Liver (tissue), 9 donors: Measurements from ENCODE around the gene RIMKLB. TPM values are rescaled to one million over a fixed set of nuclear protein-coding genes. Genes with fewer than 3 reads are reported as not detected.

Experiments used
- DNase-seq: peaks from one replicate; pipeline ENCODE4 v3.0.0-alpha.2; 2017; ENCODE audit warnings: low spot score
- H3K27ac ChIP-seq, 2 donors: one replicate each; pipeline ENCODE4 v1.7.0; 2013; ENCODE audit warnings: inconsistent platforms in 2 of 2, low read length in 2 of 2, control low read depth in 1 of 2, low read depth in 1 of 2, mild to moderate bottlenecking in 1 of 2
- H3K27me3 ChIP-seq, 4 donors: one replicate each; pipeline versions ENCODE4 v1.6.1 to v1.7.0; 2013; ENCODE audit warnings: low read length in 3 of 4, inconsistent platforms in 1 of 4, mild to moderate bottlenecking in 1 of 4, moderate library complexity in 1 of 4; ENCODE audit not compliant: control insufficient read depth in 4 of 4, insufficient read depth in 4 of 4
- H3K36me3 ChIP-seq, 4 donors: one replicate each; pipeline versions ENCODE4 v1.6.1 to v1.7.0; 2013; ENCODE audit warnings: low read length in 3 of 4, mild to moderate bottlenecking in 3 of 4, low read depth in 1 of 4, moderate library complexity in 1 of 4; ENCODE audit not compliant: control insufficient read depth in 4 of 4, insufficient read depth in 3 of 4
- H3K4me1 ChIP-seq, 4 donors: one replicate each; pipeline versions ENCODE4 v1.6.1 to v1.7.0; 2013; ENCODE audit warnings: low read length in 3 of 4, mild to moderate bottlenecking in 3 of 4, moderate library complexity in 1 of 4; ENCODE audit not compliant: control insufficient read depth in 4 of 4, insufficient read depth in 4 of 4
- H3K4me3 ChIP-seq, 3 donors: one replicate each; pipeline versions ENCODE4 v1.6.1 to v1.7.0; 2013; ENCODE audit warnings: low read length in 3 of 3, control low read depth in 1 of 3, low read depth in 1 of 3, mild to moderate bottlenecking in 1 of 3
- H3K9ac ChIP-seq, 2 donors: one replicate each; pipeline ENCODE4 v1.7.0; 2013; ENCODE audit warnings: low read length in 2 of 2, mild to moderate bottlenecking in 2 of 2, moderate library complexity in 2 of 2, control low read depth in 1 of 2, low read depth in 1 of 2
- H3K9me3 ChIP-seq, 4 donors: one replicate each; pipeline versions ENCODE4 v1.6.1 to v1.7.0; 2013; ENCODE audit warnings: low read length in 3 of 4; ENCODE audit not compliant: control insufficient read depth in 4 of 4
- ATF3 ChIP-seq: IDR thresholded peaks from 2 replicates; pipeline ENCODE4 v1.6.1; 2016; ENCODE audit warnings: antibody characterized with exemption
- CTCF ChIP-seq: fragments of 150-350 bp; IDR thresholded peaks from 2 replicates; pipeline ENCODE4 v1.5.1; 2017; ENCODE audit warnings: improper control_type of control experiment, low read depth, low read length; ENCODE audit not compliant: missing input control
- EGR1 ChIP-seq, 2 donors: IDR thresholded peaks; 2 replicates each; pipeline ENCODE4 v1.6.1; 2016 to 2018; ENCODE audit warnings: antibody characterized with exemption in 2 of 2, low read depth in 2 of 2
- FOXA1 ChIP-seq: IDR thresholded peaks from 2 replicates; pipeline ENCODE4 v1.6.1; 2016; ENCODE audit warnings: antibody characterized with exemption
- FOXA2 ChIP-seq: IDR thresholded peaks from 2 replicates; pipeline ENCODE4 v1.6.1; 2016; ENCODE audit warnings: antibody characterized with exemption
- HNF4G ChIP-seq: IDR thresholded peaks from 2 replicates; pipeline ENCODE4 v1.6.1; 2016; ENCODE audit warnings: antibody characterized with exemption
- MAX ChIP-seq: IDR thresholded peaks from 2 replicates; pipeline ENCODE4 v1.6.1; 2016; ENCODE audit warnings: antibody characterized with exemption
- NR2F2 ChIP-seq: IDR thresholded peaks from 2 replicates; pipeline ENCODE4 v1.6.1; 2016; ENCODE audit warnings: antibody characterized with exemption
- RAD21 ChIP-seq, 2 donors: IDR thresholded peaks; 2 replicates each; pipeline ENCODE4 v1.6.1; 2016; ENCODE audit warnings: antibody characterized with exemption in 2 of 2, mild to moderate bottlenecking in 2 of 2
- REST ChIP-seq: IDR thresholded peaks from 2 replicates; pipeline ENCODE4 v1.6.1; 2016; ENCODE audit warnings: antibody characterized with exemption, mild to moderate bottlenecking
- RXRA ChIP-seq, 2 donors: IDR thresholded peaks; 2 replicates each; pipeline ENCODE4 v1.6.1; 2017 to 2018; ENCODE audit warnings: antibody characterized with exemption in 2 of 2, mild to moderate bottlenecking in 1 of 2
- SP1 ChIP-seq: IDR thresholded peaks from 2 replicates; pipeline ENCODE4 v1.6.1; 2018; ENCODE audit warnings: antibody characterized with exemption, mild to moderate bottlenecking
- TAF1 ChIP-seq: conservative IDR thresholded peaks from 2 replicates; pipeline ENCODE4 v1.6.1; 2016; ENCODE audit warnings: antibody characterized with exemption, mild to moderate bottlenecking
- YY1 ChIP-seq: IDR thresholded peaks from 2 replicates; pipeline ENCODE4 v1.6.1; 2016; ENCODE audit warnings: antibody characterized with exemption, mild to moderate bottlenecking
- WGBS: extraction: QIAGEN DNeasy Blood & Tissue Kit; methylation state at CpG from one replicate; pipeline ENCODE4 v1.1.7; 2013; 5-methylcytosine and 5-hydroxymethylcytosine counted together
- polyA plus RNA-seq, 2 donors: library from polyadenylated mRNA; stranded (reverse) in 1 of 2; unstranded in 1 of 2; fragments of 200-250 nt in 1 of 2; fragments of >200 nt in 1 of 2; fragmentation: Nextera tagmentation in 1 of 2; extraction: Ambion mirVana in 1 of 2; gene quantifications; one replicate each; pipeline versions ENCODE4 v1.2.1 to v1.2.3, GENCODE V29; 2013 to 2015
- total RNA-seq, 2 donors: library from RNA; depleted of rRNA; stranded (reverse); fragments of >200 nt; gene quantifications; one replicate each; pipeline ENCODE4 v1.2.3, GENCODE V29; 2014
- donor health status: healthy.
- donor health status: healthy.
- donor health status: healthy.
- donor health status: healthy.
- donor health status: healthy.

The RIMKLB gene
- total and polyA plus RNA-seq, 4 donors: 1.6 to 9.5 (median 3.8) TPM

GRCh38 chr12:8828257-8829124 is 130.7 kb downstream of the RIMKLB start:
- no peak for DNase-seq
- no peak overlapping the region for H3K9ac ChIP-seq
- 77% methylated on average over 9 of the region's 9 CpGs for WGBS

GRCh38 chr12:8829125-8829518 is 131.3 kb downstream of the RIMKLB start:
- 74% methylated on average over 5 of the region's 5 CpGs for WGBS
- Histone ChIP-seq H3K4me3 (no peak overlapping the region), H3K27me3 (no peaks in the 10 kb centered on the region), H3K27ac (no peak overlapping the region), H3K9ac (no peak overlapping the region), H3K36me3 (no peaks in the 10 kb centered on the region), H3K9me3 (peaks cover 0 to 6% (median 0%) of the 10 kb centered on the region in 4 donors), H3K4me1 (no peaks in the 10 kb centered on the region)
- DNase-seq: no peak
- TF ChIP-seq MAX (no peak), NR2F2 (no peak), FOXA2 (no peak), FOXA1 (no peak), EGR1 (IDR thresholded peaks at IDR 0.05; ENCODE audit: low read depth in 2 of 2) (no peak)

More at GRCh38 chr12:8828257-8829124, 130.7 kb downstream of the RIMKLB start:
- H3K27ac ChIP-seq: no peak overlapping the region
- peaks cover 0 to 6% (median 0%) of the 10 kb centered on the region in 4 donors for H3K9me3 ChIP-seq
- no peaks in the 10 kb centered on the region for H3K36me3 ChIP-seq
- no peaks in the 10 kb centered on the region for H3K27me3 ChIP-seq
- H3K4me3 ChIP-seq: no peak overlapping the region
- no peak for TF ChIP-seq YY1
- no peak for TF ChIP-seq RAD21 (IDR thresholded peaks at IDR 0.05)
- no peak for TF ChIP-seq RXRA (IDR thresholded peaks at IDR 0.05)
- no peak for TF ChIP-seq ATF3
- no peak for TF ChIP-seq HNF4G
- TF ChIP-seq NR2F2: no peak
- no peak for TF ChIP-seq REST
- TF ChIP-seq FOXA2: no peak
- TF ChIP-seq SP1: no peak
- TF ChIP-seq CTCF: no peak
- TF ChIP-seq TAF1: no peak
- H3K4me1 ChIP-seq: no peaks in the 10 kb centered on the region
